Mammary epithelial cell (primary cell): Measurements from ENCODE around the gene MAML2.

ENCODE experiments used
- CTCF ChIP-seq, 2 donors: IDR thresholded peaks in 1 of 2; conservative IDR thresholded peaks in 1 of 2; 2 replicates each; pipeline ENCODE4 v1.5.1; 2011 to 2012; ENCODE audit warnings: inconsistent platforms in 2 of 2, low read length in 2 of 2, mild to moderate bottlenecking in 2 of 2, control low read depth in 1 of 2, low read depth in 1 of 2; ENCODE audit not compliant: insufficient read depth in 1 of 2; ENCODE audit errors: extremely low read depth in 1 of 2
- EZH2 ChIP-seq: IDR thresholded peaks from 2 replicates; pipeline ENCODE4 v1.6.1; 2012; ENCODE audit warnings: low read length, inconsistent platforms, borderline replicate concordance

- TF ChIP-seq CTCF (conservative IDR thresholded peaks at IDR 0.05 in 1 of 2, IDR thresholded peaks at IDR 0.05 in 1 of 2; ENCODE audit: extremely low read depth in 1 of 2, insufficient read depth in 1 of 2, low read depth in 1 of 2, low read length in 2 of 2): no peak
- TF ChIP-seq EZH2: no peak
Observed at GRCh38 chr11:96221244-96222070, 121.5 kb downstream of the MAML2 start.
